Hippocampal formation (tissue), 2 donors: Measurements from ENCODE around the gene STING1.
"Not testable (repeated sequence)": the region's sequence is repeated elsewhere in the genome, so short reads cannot be mapped to it uniquely, and the experiment has no call there.

Source experiments
- DNase-seq, 2 donors: peaks; one replicate each; lab custom pipeline; 2025; lab: John Stamatoyannopoulos, UW

The STING1 gene

GRCh38 chr5:139462586-139463276 is 19.8 kb downstream of the STING1 start, which contains the start of gene ECSCR:
Gene ECSCR (minus strand): TSS chr5:139462743. CDS start chr5:139462670, 73 bp downstream.
- DNase-seq = no peak

GRCh38 chr5:139461698-139462097 is 20.9 kb downstream of the STING1 start:
- no peak for DNase-seq

GRCh38 chr5:139461176-139461575 is 21.4 kb downstream of the STING1 start:
- no peak for DNase-seq

- no peak for DNase-seq
These were observed 22.1 kb downstream of the STING1 start for GRCh38 chr5:139460455-139460854.

GRCh38 chr5:139459451-139459934 is 23.1 kb downstream of the STING1 start:
- DNase-seq = no peak

- no peak for DNase-seq
These were observed 23.8 kb downstream of the STING1 start for GRCh38 chr5:139458580-139459407.

GRCh38 chr5:139457653-139458306 is 24.8 kb downstream of the STING1 start:
- no peak for DNase-seq

GRCh38 chr5:139457241-139457640 is 25.3 kb downstream of the STING1 start:
- DNase-seq = no peak

GRCh38 chr5:139456776-139457175 is 25.8 kb downstream of the STING1 start:
- DNase-seq = no peak

- DNase-seq = no peak
These were observed 27.8 kb downstream of the STING1 start for GRCh38 chr5:139454568-139455290.

GRCh38 chr5:139453683-139454567 is 28.6 kb downstream of the STING1 start:
- DNase-seq = no peak

- no peak for DNase-seq
These were observed 30.5 kb downstream of the STING1 start for GRCh38 chr5:139451878-139452660.

GRCh38 chr5:139451176-139451575 is 31.4 kb downstream of the STING1 start:
- no peak for DNase-seq

- DNase-seq = no peak
These were observed 35.4 kb downstream of the STING1 start for GRCh38 chr5:139446956-139447779.

GRCh38 chr5:139445325-139446170 is 37.0 kb downstream of the STING1 start:
- DNase-seq = no peak

- DNase-seq = no peak
These were observed 38.6 kb downstream of the STING1 start for GRCh38 chr5:139443831-139444453.

GRCh38 chr5:139440416-139440815 is 42.1 kb downstream of the STING1 start:
- DNase-seq = not testable (repeated sequence)
